Adrenal gland (tissue), 12 donors: ENCODE data around the gene RFESD. TPM values are rescaled to one million over a fixed set of nuclear protein-coding genes. Genes with fewer than 3 reads are reported as not detected.

ENCODE experiments used
- DNase-seq, 7 donors: peaks; one replicate each; pipeline ENCODE4 v3.0.0-alpha.2; 2019 to 2020
- H3K27ac ChIP-seq, 5 donors: fragments of 200-600 bp; sonication (generic) in 4 of 5; 1 replicate in 3 of 5; 2 replicates in 2 of 5; pipeline versions ENCODE4 v1.5.1 to v1.8.0; 2016 to 2020; ENCODE audit warnings: mild to moderate bottlenecking in 1 of 5
- H3K27me3 ChIP-seq: fragments of 200-600 bp; 2 replicates; pipeline ENCODE4 v1.8.0; 2021
- H3K36me3 ChIP-seq, 2 donors: fragments of 200-600 bp; replicated peaks in 1 of 2; 1 replicate in 1 of 2; 2 replicates in 1 of 2; pipeline versions ENCODE4 v1.5.1 to v1.8.0; 2018 to 2022
- H3K4me1 ChIP-seq, 2 donors: fragments of 200-600 bp; replicated peaks in 1 of 2; 1 replicate in 1 of 2; 2 replicates in 1 of 2; pipeline versions ENCODE4 v1.5.1 to v1.8.0; 2018 to 2021
- H3K4me3 ChIP-seq, 4 donors: fragments of 200-600 bp; sonication (generic) in 3 of 4; one replicate each; pipeline ENCODE4 v1.5.1; 2016 to 2018
- H3K9me3 ChIP-seq, 3 donors: fragments of 200-600 bp; sonication (generic) in 1 of 3; replicated peaks in 1 of 3; 1 replicate in 2 of 3; 2 replicates in 1 of 3; pipeline versions ENCODE4 v1.5.1 to v1.8.0; 2016 to 2021
- CTCF ChIP-seq, 6 experiments: fragments of 450-650 bp in 4 of 6; fragments of 200-600 bp in 2 of 6; sonication (generic) in 1 of 6; IDR thresholded peaks; 1 replicate in 5 of 6; 2 replicates in 1 of 6; pipeline versions ENCODE4 v1.5.1 to v1.8.0; 2016 to 2021; ENCODE audit warnings: antibody characterized with exemption in 6 of 6, mild to moderate bottlenecking in 2 of 6, moderate library complexity in 1 of 6
- POLR2A ChIP-seq, 2 donors: fragments of 450-650 bp; IDR thresholded peaks; one replicate each; pipeline ENCODE4 v1.6.1; 2017; ENCODE audit warnings: antibody characterized with exemption in 2 of 2, mild to moderate bottlenecking in 2 of 2, moderate library complexity in 1 of 2
- WGBS, 4 donors: extraction: QIAGEN DNeasy Blood & Tissue Kit in 2 of 4; methylation state at CpG; one replicate each; pipeline versions ENCODE4 v1.1.5 to v1.1.7; 2013 to 2017; 5-methylcytosine and 5-hydroxymethylcytosine counted together
- intact Hi-C, 2 donors: fragments of 100-400 bp; cut with DNase I; formaldehyde crosslinking; loops; one replicate each; pipeline versions ENCODE4 v1.14.1 to v1.15.0; 2022 to 2023
- polyA plus RNA-seq, 3 donors: library from polyadenylated mRNA; stranded (reverse); fragments of 200-250 nt in 2 of 3; fragments of 350-450 nt in 1 of 3; fragmentation: Illumina TruSeq in 1 of 3; extraction: RNeasy Lipid Tissue Mini Kit (QIAGEN cat#74804) in 1 of 3; gene quantifications; one replicate each; pipeline ENCODE4 v1.2.3, GENCODE V29; 2013 to 2014
- total RNA-seq, 9 donors: library from RNA; depleted of rRNA in 4 of 9; stranded (reverse); fragments of >200 nt in 4 of 9; fragments of 120-200 nt in 1 of 9; fragmentation: NEBNext Ultra II Directional in 1 of 9; extraction: Animal tissue kit (Norgen Biotek cat#: 25700) in 1 of 9; gene quantifications; one replicate each; pipeline versions ENCODE4 v1.1.0 to v1.2.4, GENCODE V29; 2013 to 2023
- donor health status: healthy with polysubstance abuse.
- donor health status: Bipolar disorder and iron deficiency.
- donor health status: DM: yes; HTN: yes; CAD: no.
- donor health status: DM: no; HTN: no; CAD: no.
- donor health status: DM: no; HTN: no; CAD: no.
- donor health status: DM: yes; HTN: yes; CAD: no.

Gene RFESD
- total and polyA plus RNA-seq, 12 donors, result 0.43 to 6.8 (median 2.6) TPM

DNA sequence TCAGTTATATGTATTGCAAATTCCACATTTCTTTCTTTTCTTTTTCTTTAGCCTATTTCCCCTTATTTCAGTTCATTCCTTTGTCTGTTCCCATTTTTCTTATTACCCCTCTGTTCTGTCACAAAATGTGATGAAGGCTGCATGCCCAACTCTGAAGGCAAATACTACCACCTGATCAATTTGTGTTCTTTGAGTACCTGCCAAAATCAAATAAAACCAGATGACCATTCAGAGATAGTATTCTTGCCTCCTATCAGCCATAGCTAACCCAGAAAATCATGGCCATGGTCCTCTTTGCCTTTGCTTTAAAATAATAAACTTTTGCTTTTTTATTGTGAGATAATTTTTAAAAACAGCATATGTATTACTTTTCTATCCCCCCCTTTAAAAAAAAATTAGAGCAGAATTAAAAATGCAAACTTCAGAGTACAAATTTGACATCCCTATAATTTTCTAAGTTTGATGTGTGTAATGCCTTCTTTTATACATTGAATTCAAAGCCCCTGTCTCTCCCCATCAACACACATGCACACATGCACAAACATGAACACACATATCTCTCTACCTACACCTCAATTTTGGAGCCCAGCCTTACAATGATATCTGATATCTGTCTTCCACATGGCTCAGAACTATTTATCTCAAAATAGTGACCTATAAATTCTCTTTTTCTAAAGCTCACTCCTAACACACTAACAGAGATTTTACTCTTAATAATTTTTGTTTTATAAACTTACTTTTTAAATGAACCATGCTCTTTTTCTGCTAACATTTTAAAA is 3.5 kb downstream of the RFESD start:
- TF ChIP-seq POLR2A (IDR thresholded peaks at IDR 0.05) (no peak), CTCF (IDR thresholded peaks at IDR 0.05) (no peak)
- Histone ChIP-seq H3K27ac (no peak overlapping the region), H3K4me1 (peaks cover 9 to 16% of the 10 kb centered on the region in 2 donors), H3K27me3 (no peaks in the 10 kb centered on the region), H3K4me3 (no peak overlapping the region), H3K36me3 (no peaks in the 10 kb centered on the region), H3K9me3 (no peaks in the 10 kb centered on the region)
- intact Hi-C loops, result loop anchor here in 1 of 2 donors (10.0 kb wide), 1 partner anchor 105 kb away; no protein-coding TSS in a partner anchor
- DNase-seq, result no peak

GRCh38 chr5:95652849-95653248 is 6.3 kb downstream of the RFESD start:
- H3K9me3 ChIP-seq, result no peaks in the 10 kb centered on the region
- H3K4me1 ChIP-seq, result peaks cover 6 to 8% of the 10 kb centered on the region in 2 donors
- no peak for TF ChIP-seq CTCF (IDR thresholded peaks at IDR 0.05)
- no peak for TF ChIP-seq POLR2A (IDR thresholded peaks at IDR 0.05)
- H3K36me3 ChIP-seq, result no peaks in the 10 kb centered on the region
- no peak for DNase-seq
- no peak overlapping the region for H3K27ac ChIP-seq
- intact Hi-C loops, result loop anchor here in 1 of 2 donors (10.0 kb wide), 1 partner anchor 102 kb away; no protein-coding TSS in a partner anchor
- WGBS, 4 donors, result 78 to 86% (median 86%) methylated on average over 1 of the region's 1 CpG
- no peaks in the 10 kb centered on the region for H3K27me3 ChIP-seq
- no peak overlapping the region for H3K4me3 ChIP-seq

DNA sequence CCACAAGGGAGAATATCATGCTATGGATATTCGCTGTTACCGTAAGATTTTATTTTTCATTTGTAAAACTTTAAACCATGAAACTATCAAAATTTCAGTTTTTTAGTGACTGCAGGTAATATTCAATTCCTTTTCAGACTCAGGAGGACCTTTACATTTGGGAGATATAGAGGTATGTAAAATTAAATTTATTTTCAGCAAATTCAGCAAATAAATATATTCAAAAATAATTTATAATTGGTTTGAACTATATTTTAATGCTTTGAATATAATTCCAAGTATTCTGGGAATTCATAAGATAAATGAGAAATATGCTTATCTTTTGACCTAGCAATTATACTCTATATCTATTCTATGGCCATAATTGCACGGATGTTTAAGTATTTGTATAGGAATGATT is 7.6 kb downstream of the RFESD start:
- no peak overlapping the region for H3K4me3 ChIP-seq
- intact Hi-C loops, result loop anchor here in 1 of 2 donors (10.0 kb wide), 1 partner anchor 101 kb away; no protein-coding TSS in a partner anchor
- no peak for TF ChIP-seq POLR2A (IDR thresholded peaks at IDR 0.05)
- no peak for TF ChIP-seq CTCF (IDR thresholded peaks at IDR 0.05)
- peaks cover 0 to 7% of the 10 kb centered on the region in 2 donors for H3K4me1 ChIP-seq
- no peaks in the 10 kb centered on the region for H3K27me3 ChIP-seq
- WGBS, 4 donors, result 89 to 96% (median 96%) methylated on average over 3 of the region's 3 CpGs
- H3K36me3 ChIP-seq, result no peaks in the 10 kb centered on the region
- H3K27ac ChIP-seq, result no peak overlapping the region
- no peaks in the 10 kb centered on the region for H3K9me3 ChIP-seq
- DNase-seq, result no peak

- Histone ChIP-seq H3K9me3 (no peaks in the 10 kb centered on the region), H3K4me3 (no peak overlapping the region), H3K27ac (no peak overlapping the region), H3K27me3 (no peaks in the 10 kb centered on the region), H3K4me1 (peaks cover 0 to 7% of the 10 kb centered on the region in 2 donors), H3K36me3 (no peaks in the 10 kb centered on the region)
- no peak for DNase-seq
- 29 to 56% (median 37%) methylated on average over 1 of the region's 1 CpG for WGBS, 4 donors
- no peak for TF ChIP-seq POLR2A (IDR thresholded peaks at IDR 0.05)
- no peak for TF ChIP-seq CTCF (IDR thresholded peaks at IDR 0.05)
- intact Hi-C loops, result loop anchor here in 1 of 2 donors (10.0 kb wide), 1 partner anchor 99 kb away; no protein-coding TSS in a partner anchor
Observed at GRCh38 chr5:95655575-95655974, 9.0 kb downstream of the RFESD start.
